Fibroblast of villous mesenchyme (primary cell): ENCODE measurements around the gene SLC5A11. TPM values are rescaled to one million over a fixed set of nuclear protein-coding genes. Genes with fewer than 3 reads are reported as not detected.

Experiments
- DNase-seq: peaks from one replicate; pipeline ENCODE4 v3.0.0-alpha.2; 2010; ENCODE audit warnings: low read depth
- H3K4me3 ChIP-seq: 2 replicates; pipeline ENCODE4 v1.5.1; 2011; ENCODE audit warnings: low read depth, mild to moderate bottlenecking, low read length
- total RNA-seq: library from RNA; depleted of rRNA; stranded (reverse); fragments of >200 nt; gene quantifications from 2 replicates; pipeline ENCODE4 v1.2.3, GENCODE V29; 2012
- TF ChIP-seq, protein P1 (sequence below): IDR thresholded peaks from 2 replicates; pipeline ENCODE4 v1.5.1; 2012; ENCODE audit warnings: low read depth, mild to moderate bottlenecking, low read length; ENCODE audit not compliant: insufficient read depth

SLC5A11 gene
- total RNA-seq, 1 donor: not detected

- TF ChIP-seq, protein P1, sequence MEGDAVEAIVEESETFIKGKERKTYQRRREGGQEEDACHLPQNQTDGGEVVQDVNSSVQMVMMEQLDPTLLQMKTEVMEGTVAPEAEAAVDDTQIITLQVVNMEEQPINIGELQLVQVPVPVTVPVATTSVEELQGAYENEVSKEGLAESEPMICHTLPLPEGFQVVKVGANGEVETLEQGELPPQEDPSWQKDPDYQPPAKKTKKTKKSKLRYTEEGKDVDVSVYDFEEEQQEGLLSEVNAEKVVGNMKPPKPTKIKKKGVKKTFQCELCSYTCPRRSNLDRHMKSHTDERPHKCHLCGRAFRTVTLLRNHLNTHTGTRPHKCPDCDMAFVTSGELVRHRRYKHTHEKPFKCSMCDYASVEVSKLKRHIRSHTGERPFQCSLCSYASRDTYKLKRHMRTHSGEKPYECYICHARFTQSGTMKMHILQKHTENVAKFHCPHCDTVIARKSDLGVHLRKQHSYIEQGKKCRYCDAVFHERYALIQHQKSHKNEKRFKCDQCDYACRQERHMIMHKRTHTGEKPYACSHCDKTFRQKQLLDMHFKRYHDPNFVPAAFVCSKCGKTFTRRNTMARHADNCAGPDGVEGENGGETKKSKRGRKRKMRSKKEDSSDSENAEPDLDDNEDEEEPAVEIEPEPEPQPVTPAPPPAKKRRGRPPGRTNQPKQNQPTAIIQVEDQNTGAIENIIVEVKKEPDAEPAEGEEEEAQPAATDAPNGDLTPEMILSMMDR: no peak
- DNase-seq: no peak
- H3K4me3 ChIP-seq: no peak overlapping the region
These were observed 20.1 kb upstream of the SLC5A11 start for GRCh38 chr16:24825696-24826095.

DNA sequence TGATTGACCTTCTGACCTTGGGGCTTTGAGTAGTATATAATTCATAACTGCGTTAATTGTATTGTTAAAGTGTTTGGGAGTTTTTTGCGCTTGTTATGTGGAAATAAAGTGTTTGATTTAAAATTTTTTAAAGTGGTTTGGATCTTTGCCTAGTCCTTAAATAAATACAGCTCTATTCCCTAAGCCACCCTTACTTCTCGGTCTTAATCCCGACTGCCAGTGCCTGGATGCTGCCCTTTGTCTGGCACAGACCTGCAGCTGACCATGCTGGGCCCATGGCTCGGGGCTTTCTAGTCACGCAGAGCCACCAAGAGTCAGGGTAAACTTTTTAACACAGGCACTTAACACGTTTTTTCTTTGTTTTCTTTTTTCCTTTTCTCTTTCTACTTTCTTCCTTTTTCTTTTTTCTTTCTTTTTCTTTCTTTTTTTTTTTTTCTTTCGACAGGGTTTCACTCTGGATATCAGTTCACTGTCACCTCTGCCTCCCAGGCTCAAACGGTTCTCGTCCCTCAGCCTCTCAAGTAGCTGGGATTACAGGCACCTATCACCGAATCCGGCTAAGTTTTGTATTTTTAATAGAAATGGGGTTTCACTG lies 19.6 kb upstream of the SLC5A11 start:
- H3K4me3 ChIP-seq: no peak overlapping the region
- TF ChIP-seq, protein P1: no peak
- DNase-seq: no peak

GRCh38 chr16:24826817-24827566 lies 18.8 kb upstream of the SLC5A11 start:
- no peak overlapping the region for H3K4me3 ChIP-seq
- DNase-seq: no peak
- TF ChIP-seq, protein P1: no peak

- TF ChIP-seq, protein P1: no peak
- no peak for DNase-seq
- H3K4me3 ChIP-seq: no peak overlapping the region
These were observed 16.6 kb upstream of the SLC5A11 start for GRCh38 chr16:24829153-24829552.

GRCh38 chr16:24833352-24833751 lies 12.4 kb upstream of the SLC5A11 start:
- no peak for DNase-seq
- no peak overlapping the region for H3K4me3 ChIP-seq
- TF ChIP-seq, protein P1: no peak

- TF ChIP-seq, protein P1: peak; percentile 77
- no peak overlapping the region for H3K4me3 ChIP-seq
- DNase-seq: peak; percentile 36
These were observed 11.1 kb upstream of the SLC5A11 start for GRCh38 chr16:24834459-24835335.
